Hematopoietic multipotent progenitor cell treated with erythropoietin and hydrocortisone succinate and interleukin-3 and kit ligand, for 17 days (in vitro differentiated cells): ENCODE data around the gene RTN4R.

Source experiments
- DNase-seq: peaks from one replicate; pipeline ENCODE4 v3.0.0-alpha.2; 2015; ENCODE audit warnings: low spot score

RTN4R gene

DNA sequence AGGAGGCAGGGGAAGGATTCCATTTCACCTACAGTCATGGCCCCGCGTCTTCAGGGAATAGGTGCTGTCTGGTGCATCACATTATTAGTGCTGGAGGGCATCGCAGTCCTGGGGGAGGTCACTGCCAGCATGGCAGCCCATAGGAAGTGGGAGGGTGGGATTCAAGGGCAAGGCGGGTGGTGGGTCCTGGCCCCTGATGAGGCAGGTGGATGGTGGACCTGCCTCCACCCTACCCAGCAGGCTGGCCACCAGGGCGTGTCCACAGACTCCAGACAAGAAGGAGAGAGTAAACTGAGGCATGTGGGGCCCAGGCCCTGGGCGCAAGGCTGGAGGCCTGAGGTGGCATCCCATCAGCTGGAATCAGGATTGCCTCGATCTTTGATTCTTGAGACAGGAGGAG is 53.3 kb downstream of the RTN4R start:
- DNase-seq, result no peak

GRCh38 chr22:20213833-20214708 is 54.0 kb downstream of the RTN4R start:
- DNase-seq, result no peak

DNA sequence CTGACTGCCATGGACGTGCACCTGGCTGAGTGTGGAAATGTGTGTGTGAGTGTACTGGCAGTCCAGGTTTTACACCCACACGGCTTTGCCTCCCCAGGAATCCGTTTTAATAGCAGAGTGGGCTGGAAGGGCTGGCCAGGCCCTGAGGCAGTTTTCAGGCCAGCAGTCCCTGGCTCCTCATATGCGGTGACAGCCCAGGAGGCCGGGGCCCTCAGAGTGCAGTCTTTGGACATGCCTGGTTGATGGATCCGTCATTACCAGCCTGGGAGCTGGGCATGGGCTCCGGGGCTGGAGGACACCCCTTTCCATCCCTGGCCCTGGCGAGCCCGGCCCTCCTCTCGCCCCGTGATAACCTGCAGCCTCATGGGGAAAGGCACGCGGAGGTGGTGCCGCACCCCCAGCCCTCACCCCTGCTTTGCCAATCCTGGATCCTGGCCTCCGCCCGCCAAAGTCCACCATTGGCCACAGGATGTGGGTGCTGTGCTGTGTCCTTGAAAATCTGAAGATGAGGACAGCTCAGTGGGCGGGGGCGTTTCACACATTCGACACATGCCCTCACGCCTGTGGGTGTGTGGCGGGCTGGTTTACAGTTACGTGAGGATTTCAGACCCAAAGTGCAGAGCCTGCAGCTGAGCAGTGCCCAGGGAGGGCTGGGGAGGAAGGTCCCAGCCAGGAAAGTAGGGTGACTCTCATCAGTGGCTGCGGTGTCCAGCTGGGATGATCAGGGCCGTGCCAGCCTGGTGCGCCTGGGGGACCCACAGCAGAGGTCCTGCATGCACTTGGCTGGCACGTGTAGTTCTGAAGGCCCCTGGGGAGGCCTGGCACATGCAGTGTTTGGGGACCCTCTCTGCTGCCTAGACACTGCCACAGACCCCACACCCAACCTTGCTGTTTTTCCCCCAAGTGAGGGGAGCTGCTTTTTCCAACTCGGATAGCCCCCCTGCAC is 55.1 kb downstream of the RTN4R start:
- DNase-seq, result no peak

DNA sequence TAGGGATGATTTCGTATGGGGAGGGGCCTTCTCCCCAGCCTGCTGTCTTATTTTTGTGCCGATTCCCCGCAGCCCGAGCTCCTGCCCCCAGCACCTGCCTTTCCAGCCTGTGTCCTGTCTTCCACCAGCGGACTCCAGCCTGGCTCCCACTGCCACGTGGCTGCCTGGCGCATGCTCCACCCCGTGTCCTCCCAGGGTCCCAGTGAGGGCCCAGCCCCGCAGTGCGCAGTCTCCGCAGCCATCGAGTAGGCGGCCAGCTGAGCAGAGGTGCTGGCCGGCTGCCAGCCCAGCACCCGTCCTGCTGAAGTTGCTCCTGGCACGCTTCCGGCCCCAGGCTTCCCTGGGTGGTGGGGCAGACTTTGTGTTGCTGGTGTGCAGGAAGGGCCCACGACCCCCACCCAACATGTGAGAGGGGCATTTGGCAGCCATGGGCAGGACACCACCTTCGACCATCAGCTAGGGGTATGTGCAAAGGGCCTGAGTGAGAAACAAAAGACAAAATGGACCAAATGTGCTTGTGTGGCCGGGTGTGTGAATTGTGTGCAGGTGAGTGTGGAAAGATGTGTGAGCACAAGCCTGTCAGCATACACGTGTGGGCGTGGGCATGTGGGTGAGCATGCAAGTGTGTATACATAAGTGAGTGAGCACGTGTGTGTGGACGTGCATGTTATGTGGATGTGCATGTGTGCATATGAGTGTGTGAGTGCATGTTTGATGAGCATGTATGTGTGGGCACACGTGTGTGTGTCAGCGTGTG is 55.9 kb downstream of the RTN4R start:
- no peak for DNase-seq

DNA sequence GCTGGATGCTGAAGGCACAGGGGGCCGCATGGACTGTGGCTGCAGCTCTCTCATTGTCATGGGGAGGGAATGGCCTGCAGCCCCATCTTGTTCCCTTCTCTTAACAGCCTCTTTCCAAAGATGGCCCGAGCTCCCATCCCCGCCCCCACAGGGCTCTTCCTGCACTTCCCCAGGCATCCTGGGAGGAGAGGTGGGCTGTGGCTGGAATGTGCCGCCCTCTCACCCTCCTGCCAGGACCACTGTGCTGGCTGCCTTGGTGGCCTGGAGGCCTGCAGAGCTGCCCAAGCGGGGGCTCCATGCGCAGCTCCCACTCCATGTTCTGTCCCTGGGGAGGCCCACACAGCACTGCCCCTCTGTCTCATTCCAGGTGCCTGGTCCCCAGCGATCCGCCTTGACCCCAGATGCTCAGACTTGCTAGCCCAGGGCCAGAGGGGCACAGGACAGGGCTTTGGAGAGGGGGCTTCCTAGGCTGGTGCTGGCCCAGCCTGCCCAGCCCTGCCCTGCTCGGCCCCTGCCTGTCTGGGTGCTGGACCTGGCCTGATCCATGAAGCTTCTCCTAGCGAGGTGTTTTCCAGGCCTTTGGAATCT is 56.6 kb downstream of the RTN4R start:
- no peak for DNase-seq

- DNase-seq, result no peak
These were observed 57.6 kb downstream of the RTN4R start for GRCh38 chr22:20210473-20211059.

GRCh38 chr22:20209761-20210250 is 58.3 kb downstream of the RTN4R start:
- DNase-seq, result no peak

DNA sequence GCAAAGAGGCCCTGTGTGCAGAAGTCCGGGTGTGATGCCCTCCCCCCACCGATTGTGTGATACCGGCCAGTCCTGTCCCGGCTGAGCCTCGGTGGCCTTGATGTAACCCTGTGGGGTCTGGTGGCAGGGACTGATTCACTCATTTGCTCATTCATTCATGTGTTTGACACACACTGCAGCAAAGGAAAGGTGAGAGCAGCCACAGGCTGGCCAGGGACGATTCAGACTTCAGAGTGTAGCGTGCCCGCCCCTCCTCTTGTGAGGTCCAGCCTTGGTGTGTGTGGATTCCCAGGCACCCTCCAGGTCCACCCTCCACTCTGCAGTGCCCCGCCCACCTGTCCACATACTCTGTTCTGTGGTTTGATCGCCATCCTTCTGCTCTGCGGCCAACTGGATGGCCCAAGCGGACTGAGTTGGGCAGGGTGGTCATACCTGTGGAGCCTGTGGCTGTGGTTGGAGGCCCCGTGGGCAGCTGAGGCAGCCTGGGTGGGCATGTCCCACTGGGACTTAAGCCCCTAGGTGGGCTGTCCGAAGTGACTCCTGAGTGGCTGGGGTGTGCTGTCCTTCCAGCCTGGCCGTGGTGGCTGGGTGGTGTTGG is 59.3 kb downstream of the RTN4R start:
- DNase-seq, result no peak

- no peak for DNase-seq
These were observed 60.7 kb downstream of the RTN4R start for GRCh38 chr22:20207277-20208025.

DNA sequence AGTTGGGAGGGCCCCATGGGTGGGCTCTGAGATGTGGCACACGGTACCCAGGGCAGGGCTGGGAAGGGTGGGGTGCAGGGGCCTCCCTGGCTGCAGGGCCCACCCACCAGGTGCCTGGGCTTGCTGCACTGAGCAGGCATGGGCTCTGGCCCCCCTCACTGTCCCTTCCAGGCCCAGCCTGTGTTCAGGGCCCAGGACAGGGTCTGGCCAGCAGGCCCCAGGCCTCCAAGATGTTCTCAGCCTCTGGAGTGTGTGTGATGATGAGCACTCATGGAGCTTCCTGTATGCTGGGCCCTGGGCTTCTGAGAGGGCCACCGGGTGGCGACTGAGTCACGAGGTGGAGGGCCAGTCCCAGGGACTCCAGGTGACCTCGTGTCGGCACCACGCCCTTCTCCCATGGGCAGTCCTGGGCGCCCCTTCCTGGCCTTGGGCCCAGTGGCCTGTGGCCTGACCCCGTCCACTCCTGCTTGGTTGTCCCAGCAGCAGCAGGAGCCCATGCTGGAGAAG is 61.4 kb downstream of the RTN4R start:
- DNase-seq, result no peak

DNA sequence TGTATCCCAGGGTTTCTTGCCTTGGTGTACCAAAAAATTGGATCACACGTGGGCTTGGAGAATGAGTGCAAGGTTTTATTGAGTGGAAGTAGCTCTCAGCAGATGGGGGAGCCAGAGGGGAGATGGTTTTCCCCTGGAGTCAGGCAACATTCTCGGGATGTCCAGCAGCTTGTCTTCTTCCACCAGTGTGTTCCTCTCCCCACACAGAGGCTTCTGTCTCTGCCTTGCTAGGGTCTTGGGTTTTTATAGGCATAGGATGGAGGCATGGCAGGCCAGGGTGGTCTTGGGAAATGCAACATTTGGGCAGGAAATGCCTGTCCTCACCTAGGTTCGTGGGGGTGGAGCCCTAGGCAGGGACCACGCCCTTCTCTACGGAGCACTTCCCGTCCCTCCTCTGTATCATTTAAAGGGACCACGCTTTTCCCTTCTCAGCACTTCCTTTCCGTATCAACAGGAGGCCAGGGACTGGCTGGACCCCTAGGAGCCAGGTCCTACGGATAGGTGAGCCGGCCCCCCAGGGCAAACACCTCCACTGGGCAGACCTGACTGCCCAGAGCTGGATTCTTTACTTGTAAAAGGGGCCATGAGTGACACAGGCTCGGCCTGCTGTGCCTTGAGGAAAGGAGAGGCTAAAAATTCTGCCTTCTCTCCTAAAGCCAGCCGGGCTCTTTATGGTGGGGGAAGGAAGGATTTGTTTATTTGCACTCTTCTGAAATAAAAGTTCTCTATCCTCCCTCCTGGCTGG is 62.0 kb downstream of the RTN4R start:
- DNase-seq, result peak; percentile 57

DNA sequence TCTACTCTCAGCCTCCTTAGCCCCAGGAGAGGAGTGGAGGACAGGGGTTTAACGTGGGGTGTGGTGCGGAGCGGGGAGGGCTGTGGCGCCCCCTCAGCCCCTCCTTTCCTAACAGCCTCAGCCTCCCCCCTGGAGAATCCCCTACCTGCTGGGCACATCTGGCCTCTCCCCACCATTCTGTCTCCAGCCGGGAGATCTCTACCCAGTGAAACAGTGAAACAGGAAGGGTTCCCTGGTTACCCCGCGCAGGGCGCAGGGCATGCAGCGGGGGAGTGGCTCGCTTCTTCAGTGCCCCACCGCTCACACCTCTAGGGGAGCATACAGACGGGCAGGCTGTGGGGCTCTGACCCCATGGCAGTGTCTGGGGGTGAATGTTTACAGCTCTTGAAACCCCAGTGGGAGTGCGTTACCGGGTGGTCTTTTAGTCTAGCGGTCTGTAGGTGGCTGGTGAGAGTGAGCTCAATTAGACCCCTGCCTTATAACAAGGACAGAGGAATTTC is 62.6 kb downstream of the RTN4R start:
- no peak for DNase-seq

DNA sequence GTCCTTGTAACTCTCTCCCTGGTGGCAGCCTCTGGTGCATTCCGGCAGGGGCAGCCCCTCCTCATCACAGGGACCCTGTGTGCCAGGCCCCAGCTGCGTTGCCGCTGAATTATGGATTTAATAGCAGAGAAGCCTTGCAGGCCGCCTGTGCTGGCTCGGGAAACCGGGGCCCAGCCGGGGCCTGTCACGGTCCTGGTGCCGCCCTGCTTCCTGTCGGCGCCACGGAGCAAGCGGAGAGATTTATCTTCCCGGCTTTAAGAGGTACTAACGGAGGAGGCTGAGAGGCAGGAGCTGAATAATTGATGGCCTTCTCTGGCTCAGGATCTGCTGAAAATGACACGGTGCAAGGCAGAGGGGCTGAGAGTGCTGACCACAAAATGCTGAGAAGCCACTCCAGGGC is 63.3 kb downstream of the RTN4R start:
- DNase-seq, result no peak

- no peak for DNase-seq
These were observed 63.8 kb downstream of the RTN4R start for GRCh38 chr22:20204311-20204710.

GRCh38 chr22:20203552-20204201 is 64.4 kb downstream of the RTN4R start:
- DNase-seq, result no peak

GRCh38 chr22:20203142-20203551 is 65.0 kb downstream of the RTN4R start:
- DNase-seq, result no peak

DNA sequence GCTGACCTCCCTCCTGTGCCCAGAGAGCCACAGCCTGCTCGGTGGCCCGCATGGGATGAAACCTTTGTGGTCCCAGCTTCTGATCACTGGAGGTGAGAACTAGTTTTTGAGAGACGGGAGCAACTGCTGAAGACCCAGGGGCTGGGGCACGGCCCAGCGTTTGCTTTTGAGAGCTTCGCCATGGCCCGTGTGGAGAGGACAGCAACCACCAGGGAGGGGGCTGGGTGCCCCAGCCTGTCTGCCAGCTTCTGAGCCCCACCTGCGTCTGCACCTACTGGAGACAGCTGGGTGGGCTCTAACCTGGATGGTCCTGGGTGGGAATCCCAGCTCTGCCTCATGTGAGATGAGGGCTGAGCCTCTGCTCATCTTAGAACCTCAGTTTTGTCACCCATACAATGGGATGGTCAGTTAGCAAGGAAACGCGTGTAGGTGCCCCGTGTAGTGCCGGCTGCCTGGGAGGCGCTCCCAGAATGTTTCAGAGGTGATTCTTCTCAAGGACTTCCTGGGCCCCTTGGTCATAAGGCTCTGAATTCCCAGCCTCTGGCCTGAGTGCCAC is 66.2 kb downstream of the RTN4R start:
- no peak for DNase-seq

DNA sequence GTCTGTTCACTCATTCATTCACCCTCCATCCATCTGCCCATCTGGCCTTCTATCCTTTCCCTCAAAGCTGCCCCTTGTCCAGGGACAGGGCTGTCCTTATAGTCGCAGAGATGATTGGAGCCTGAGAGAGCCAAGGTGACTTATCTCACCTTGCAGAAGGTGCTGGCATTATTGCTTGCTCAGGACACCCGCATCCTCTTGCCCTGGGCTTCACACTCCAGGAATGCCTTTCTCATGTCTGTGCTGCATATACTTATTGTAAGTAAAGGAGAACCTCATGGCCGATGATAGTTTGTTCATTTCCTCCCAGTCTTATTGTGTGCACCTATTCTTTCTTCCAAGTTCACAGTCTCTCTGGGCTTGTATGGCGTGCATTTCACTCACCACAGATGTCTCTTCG is 68.2 kb downstream of the RTN4R start:
- no peak for DNase-seq
